CD4-positive, CD25-positive, alpha-beta regulatory T cell (primary cell): ENCODE measurements around the gene HTR3E. TPM values are rescaled to one million over a fixed set of nuclear protein-coding genes. Genes with fewer than 3 reads are reported as not detected.

Source experiments
- polyA plus RNA-seq, 4 donors: library from polyadenylated mRNA; unstranded; fragments of 300-500 nt; fragmentation: Illumina TruSeq; gene quantifications; one replicate each; pipeline ENCODE4 v1.2.3, GENCODE V29; 2021
- total RNA-seq: library from RNA; stranded (reverse); gene quantifications from one replicate; pipeline ENCODE4 v1.2.3, GENCODE V29; 2022

Gene HTR3E
- total and polyA plus RNA-seq, 5 donors from 2014 or later, result not detected

Other genes starting within 250 kb of the HTR3E start
- gene PARL, start 212.2 kb upstream of the HTR3E start, total RNA-seq, result 45.6 TPM
- 100 to 1,000 TPM; 101 to 119 (median 116) TPM for gene PARL, start 212.2 kb upstream of the HTR3E start, polyA plus RNA-seq
- gene ABCC5, start 79.2 kb upstream of the HTR3E start, total RNA-seq, result 27.1 TPM
- gene ABCC5, start 79.2 kb upstream of the HTR3E start, polyA plus RNA-seq, result 10 to 100 TPM; 12.4 to 16.6 (median 13.5) TPM
- gene HTR3D, start 65.3 kb upstream of the HTR3E start, total RNA-seq, result not detected
- gene HTR3D, start 65.3 kb upstream of the HTR3E start, polyA plus RNA-seq, result not detected
- not detected for gene HTR3C, start 44.0 kb upstream of the HTR3E start, total RNA-seq
- gene HTR3C, start 44.0 kb upstream of the HTR3E start, polyA plus RNA-seq, result not detected
- 51.0 TPM for gene EIF2B5, start 38.3 kb downstream of the HTR3E start, total RNA-seq
- 10 to 100 TPM; 50.6 to 60.1 (median 55.3) TPM for gene EIF2B5, start 38.3 kb downstream of the HTR3E start, polyA plus RNA-seq
- 36.2 TPM for gene DVL3, start 58.3 kb downstream of the HTR3E start, total RNA-seq
- gene DVL3, start 58.3 kb downstream of the HTR3E start, polyA plus RNA-seq, result 10 to 100 TPM in 1 of 4 donors, 1 to 10 TPM in 3; 4.1 to 11.0 (median 5.9) TPM
- gene AP2M1, start 77.8 kb downstream of the HTR3E start, total RNA-seq, result 150 TPM
- 100 to 1,000 TPM; 232 to 294 (median 248) TPM for gene AP2M1, start 77.8 kb downstream of the HTR3E start, polyA plus RNA-seq
- gene ABCF3, start 89.1 kb downstream of the HTR3E start, total RNA-seq, result 128 TPM
- gene ABCF3, start 89.1 kb downstream of the HTR3E start, polyA plus RNA-seq, result 10 to 100 TPM; 38.6 to 51.4 (median 40.5) TPM
- gene VWA5B2, start 132.5 kb downstream of the HTR3E start, total RNA-seq, result not detected
- under 1 TPM in 1 of 4 donors, not detected in 3; 0.74 TPM for gene VWA5B2, start 132.5 kb downstream of the HTR3E start, polyA plus RNA-seq
- 22.6 TPM for gene ALG3, start 151.9 kb downstream of the HTR3E start, total RNA-seq
- 10 to 100 TPM; 49.6 to 64.0 (median 56.8) TPM for gene ALG3, start 151.9 kb downstream of the HTR3E start, polyA plus RNA-seq
- gene EEF1AKMT4, start 152.6 kb downstream of the HTR3E start, total RNA-seq, result 0.84 TPM
- gene EEF1AKMT4, start 152.6 kb downstream of the HTR3E start, polyA plus RNA-seq, result 1 to 10 TPM; 5.1 to 7.5 (median 5.7) TPM
- gene CAMK2N2, start 164.5 kb downstream of the HTR3E start, total RNA-seq, result 0.37 TPM
- not detected for gene CAMK2N2, start 164.5 kb downstream of the HTR3E start, polyA plus RNA-seq
- gene ECE2, start 179.0 kb downstream of the HTR3E start, total RNA-seq, result not detected
- gene ECE2, start 179.0 kb downstream of the HTR3E start, polyA plus RNA-seq, result not detected
- gene PSMD2, start 202.2 kb downstream of the HTR3E start, total RNA-seq, result 162 TPM
- 100 to 1,000 TPM; 151 to 206 (median 190) TPM for gene PSMD2, start 202.2 kb downstream of the HTR3E start, polyA plus RNA-seq
- 182 TPM for gene EIF4G1, start 217.5 kb downstream of the HTR3E start, total RNA-seq
- gene EIF4G1, start 217.5 kb downstream of the HTR3E start, polyA plus RNA-seq, result 10 to 100 TPM; 13.7 to 18.8 (median 16.5) TPM
- 13.8 TPM for gene FAM131A, start 240.5 kb downstream of the HTR3E start, total RNA-seq
- 1 to 10 TPM; 2.0 to 4.3 (median 2.3) TPM for gene FAM131A, start 240.5 kb downstream of the HTR3E start, polyA plus RNA-seq